CD14-positive monocyte (primary cell): ENCODE measurements around the gene TLR9. TPM values are rescaled to one million over a fixed set of nuclear protein-coding genes. Genes with fewer than 3 reads are reported as not detected.
"Not testable (repeated sequence)": the region's sequence is repeated elsewhere in the genome, so short reads cannot be mapped to it uniquely, and the experiment has no call there.

Source experiments
- DNase-seq, 3 donors: peaks; one replicate each; pipeline ENCODE4 v3.0.0-alpha.2; 2011 to 2022
- H2AFZ ChIP-seq: 2 replicates; pipeline ENCODE4 v1.6.0; 2012; ENCODE audit warnings: mild to moderate bottlenecking, low read depth, low read length, inconsistent platforms; ENCODE audit not compliant: insufficient read depth, poor library complexity, severe bottlenecking
- H3K27ac ChIP-seq, 2 donors: 1 replicate in 1 of 2; 2 replicates in 1 of 2; pipeline ENCODE4 v1.5.1; 2012 to 2013; ENCODE audit warnings: low read length in 2 of 2, control low read depth in 1 of 2, inconsistent platforms in 1 of 2, low read depth in 1 of 2, mild to moderate bottlenecking in 1 of 2
- H3K27me3 ChIP-seq, 2 donors: one replicate each; pipeline versions ENCODE4 v1.6.0 to v1.6.1; 2011 to 2013; ENCODE audit warnings: low read length in 2 of 2; ENCODE audit not compliant: control insufficient read depth in 2 of 2, insufficient read depth in 2 of 2
- H3K36me3 ChIP-seq, 2 donors: replicated peaks in 1 of 2; 1 replicate in 1 of 2; 2 replicates in 1 of 2; pipeline versions ENCODE4 v1.5.1 to v1.6.1; 2012 to 2013; ENCODE audit warnings: low read length in 2 of 2, control low read depth in 1 of 2, inconsistent platforms in 1 of 2, mild to moderate bottlenecking in 1 of 2; ENCODE audit not compliant: insufficient read depth in 2 of 2, control insufficient read depth in 1 of 2
- H3K4me1 ChIP-seq, 2 donors: 1 replicate in 1 of 2; 2 replicates in 1 of 2; pipeline versions ENCODE4 v1.5.1 to v1.6.1; 2012 to 2013; ENCODE audit warnings: low read length in 2 of 2, control low read depth in 1 of 2, inconsistent platforms in 1 of 2, mild to moderate bottlenecking in 1 of 2, moderate library complexity in 1 of 2; ENCODE audit not compliant: insufficient read depth in 2 of 2, control insufficient read depth in 1 of 2
- H3K4me2 ChIP-seq: replicated peaks from 2 replicates; pipeline ENCODE3; 2012; ENCODE audit warnings: low read length, moderate library complexity, mild to moderate bottlenecking; ENCODE audit not compliant: poor library complexity, severe bottlenecking; ENCODE audit errors: extremely low read depth
- H3K4me3 ChIP-seq, 3 experiments: fragments of 200-600 bp in 1 of 3; sonication (generic) in 1 of 3; replicated peaks in 1 of 3; 1 replicate in 2 of 3; 2 replicates in 1 of 3; pipeline ENCODE4 v1.5.1; 2011 to 2013; ENCODE audit warnings: low read length in 3 of 3, mild to moderate bottlenecking in 3 of 3, control low read depth in 2 of 3, low read depth in 2 of 3, inconsistent platforms in 1 of 3, moderate library complexity in 1 of 3
- H3K79me2 ChIP-seq: 2 replicates; pipeline ENCODE4 v1.6.0; 2012; ENCODE audit warnings: mild to moderate bottlenecking, control low read depth, inconsistent platforms, low read length, moderate library complexity; ENCODE audit not compliant: insufficient read depth
- H3K9ac ChIP-seq: 2 replicates; pipeline ENCODE4 v1.6.0; 2017; ENCODE audit warnings: low read length, mild to moderate bottlenecking; ENCODE audit not compliant: insufficient read depth, poor library complexity, severe bottlenecking
- H3K9me3 ChIP-seq, 2 donors: replicated peaks in 1 of 2; 1 replicate in 1 of 2; 2 replicates in 1 of 2; pipeline versions ENCODE4 v1.5.1 to v1.6.1; 2012 to 2013; ENCODE audit warnings: low read length in 2 of 2, control low read depth in 1 of 2; ENCODE audit not compliant: control insufficient read depth in 1 of 2, insufficient read depth in 1 of 2
- H4K20me1 ChIP-seq: 2 replicates; pipeline ENCODE4 v1.6.0; 2012; ENCODE audit warnings: mild to moderate bottlenecking, low read length, control low read depth, moderate library complexity; ENCODE audit not compliant: insufficient read depth
- H3K27ac Mint-ChIP-seq, 7 donors: one replicate each; pipeline ENCODE4 v1.8.0; 2020; ENCODE audit warnings: mild to moderate bottlenecking in 7 of 7, mixed read lengths in 7 of 7, moderate library complexity in 6 of 7, inconsistent platforms in 2 of 7
- H3K27me3 Mint-ChIP-seq, 3 donors: one replicate each; pipeline ENCODE4 v1.8.0; 2021 to 2022; ENCODE audit warnings: low read depth in 3 of 3, mild to moderate bottlenecking in 3 of 3, mixed read lengths in 3 of 3, moderate library complexity in 3 of 3, inconsistent platforms in 1 of 3
- H3K36me3 Mint-ChIP-seq, 2 donors: one replicate each; pipeline ENCODE4 v1.8.0; 2020; ENCODE audit warnings: mixed read lengths in 2 of 2, inconsistent platforms in 1 of 2, mild to moderate bottlenecking in 1 of 2
- H3K4me1 Mint-ChIP-seq: one replicate; pipeline ENCODE4 v1.8.0; 2020; ENCODE audit warnings: mild to moderate bottlenecking, mixed read lengths
- H3K4me3 Mint-ChIP-seq, 2 donors: one replicate each; pipeline ENCODE4 v1.8.0; 2020; ENCODE audit warnings: mild to moderate bottlenecking in 2 of 2, mixed read lengths in 2 of 2, moderate library complexity in 1 of 2
- H3K9me3 Mint-ChIP-seq, 7 donors: one replicate each; pipeline ENCODE4 v1.8.0; 2020 to 2022; ENCODE audit warnings: mixed read lengths in 7 of 7, mild to moderate bottlenecking in 6 of 7, moderate library complexity in 6 of 7, inconsistent platforms in 2 of 7
- CTCF ChIP-seq: fragments of 200-600 bp; IDR thresholded peaks from one replicate; pipeline ENCODE4 v1.8.0; 2022; ENCODE audit warnings: antibody characterized with exemption, mild to moderate bottlenecking
- WGBS: methylation state at CpG from one replicate; pipeline ENCODE4 v1.1.5; 2013; ENCODE audit warnings: missing lambda C conversion rate; ENCODE audit not compliant: insufficient coverage; 5-methylcytosine and 5-hydroxymethylcytosine counted together
- intact Hi-C, 2 donors: fragments of 100-400 bp; cut with micrococcal nuclease; formaldehyde crosslinking; loops; one replicate each; pipeline versions ENCODE4 v1.15.0 to v1.15.1; 2023
- polyA minus RNA-seq: library from RNA; depleted of rRNA, polyadenylated mRNA; stranded (reverse); fragments of >200 nt; gene quantifications from 2 replicates; pipeline ENCODE4 v1.2.3, GENCODE V29; 2012
- polyA plus RNA-seq, 3 donors: library from polyadenylated mRNA; depleted of rRNA in 1 of 3; unstranded in 2 of 3; stranded (reverse) in 1 of 3; fragments of 300-500 nt in 2 of 3; fragments of >200 nt in 1 of 3; fragmentation: Illumina TruSeq in 2 of 3; gene quantifications; 1 replicate in 2 of 3; 2 replicates in 1 of 3; pipeline ENCODE4 v1.2.3, GENCODE V29; 2012 to 2021
- total RNA-seq, 12 experiments: library from RNA in 1 of 12; stranded (reverse) in 1 of 12; fragments of 120-200 nt in 1 of 12; gene quantifications; one replicate each; pipeline ENCODE4 v1.2.4 and lab custom pipeline; 2013 to 2026; ENCODE audit warnings: mixed read lengths in 6 of 12, inconsistent platforms in 1 of 12

The TLR9 gene, protein sequence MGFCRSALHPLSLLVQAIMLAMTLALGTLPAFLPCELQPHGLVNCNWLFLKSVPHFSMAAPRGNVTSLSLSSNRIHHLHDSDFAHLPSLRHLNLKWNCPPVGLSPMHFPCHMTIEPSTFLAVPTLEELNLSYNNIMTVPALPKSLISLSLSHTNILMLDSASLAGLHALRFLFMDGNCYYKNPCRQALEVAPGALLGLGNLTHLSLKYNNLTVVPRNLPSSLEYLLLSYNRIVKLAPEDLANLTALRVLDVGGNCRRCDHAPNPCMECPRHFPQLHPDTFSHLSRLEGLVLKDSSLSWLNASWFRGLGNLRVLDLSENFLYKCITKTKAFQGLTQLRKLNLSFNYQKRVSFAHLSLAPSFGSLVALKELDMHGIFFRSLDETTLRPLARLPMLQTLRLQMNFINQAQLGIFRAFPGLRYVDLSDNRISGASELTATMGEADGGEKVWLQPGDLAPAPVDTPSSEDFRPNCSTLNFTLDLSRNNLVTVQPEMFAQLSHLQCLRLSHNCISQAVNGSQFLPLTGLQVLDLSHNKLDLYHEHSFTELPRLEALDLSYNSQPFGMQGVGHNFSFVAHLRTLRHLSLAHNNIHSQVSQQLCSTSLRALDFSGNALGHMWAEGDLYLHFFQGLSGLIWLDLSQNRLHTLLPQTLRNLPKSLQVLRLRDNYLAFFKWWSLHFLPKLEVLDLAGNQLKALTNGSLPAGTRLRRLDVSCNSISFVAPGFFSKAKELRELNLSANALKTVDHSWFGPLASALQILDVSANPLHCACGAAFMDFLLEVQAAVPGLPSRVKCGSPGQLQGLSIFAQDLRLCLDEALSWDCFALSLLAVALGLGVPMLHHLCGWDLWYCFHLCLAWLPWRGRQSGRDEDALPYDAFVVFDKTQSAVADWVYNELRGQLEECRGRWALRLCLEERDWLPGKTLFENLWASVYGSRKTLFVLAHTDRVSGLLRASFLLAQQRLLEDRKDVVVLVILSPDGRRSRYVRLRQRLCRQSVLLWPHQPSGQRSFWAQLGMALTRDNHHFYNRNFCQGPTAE
- total RNA-seq (2013) = 0.15 TPM
- under 1 TPM in 1 of 3 donors, not detected in 2; 0.91 TPM for polyA plus RNA-seq
- polyA minus RNA-seq = 0.16 TPM in 1 of 2 replicates, not detected in the other
- 0 to 0.07 (median 0) reads per million in 11 experiments for total RNA-seq (lab: John Stamatoyannopoulos, UW)

DNA sequence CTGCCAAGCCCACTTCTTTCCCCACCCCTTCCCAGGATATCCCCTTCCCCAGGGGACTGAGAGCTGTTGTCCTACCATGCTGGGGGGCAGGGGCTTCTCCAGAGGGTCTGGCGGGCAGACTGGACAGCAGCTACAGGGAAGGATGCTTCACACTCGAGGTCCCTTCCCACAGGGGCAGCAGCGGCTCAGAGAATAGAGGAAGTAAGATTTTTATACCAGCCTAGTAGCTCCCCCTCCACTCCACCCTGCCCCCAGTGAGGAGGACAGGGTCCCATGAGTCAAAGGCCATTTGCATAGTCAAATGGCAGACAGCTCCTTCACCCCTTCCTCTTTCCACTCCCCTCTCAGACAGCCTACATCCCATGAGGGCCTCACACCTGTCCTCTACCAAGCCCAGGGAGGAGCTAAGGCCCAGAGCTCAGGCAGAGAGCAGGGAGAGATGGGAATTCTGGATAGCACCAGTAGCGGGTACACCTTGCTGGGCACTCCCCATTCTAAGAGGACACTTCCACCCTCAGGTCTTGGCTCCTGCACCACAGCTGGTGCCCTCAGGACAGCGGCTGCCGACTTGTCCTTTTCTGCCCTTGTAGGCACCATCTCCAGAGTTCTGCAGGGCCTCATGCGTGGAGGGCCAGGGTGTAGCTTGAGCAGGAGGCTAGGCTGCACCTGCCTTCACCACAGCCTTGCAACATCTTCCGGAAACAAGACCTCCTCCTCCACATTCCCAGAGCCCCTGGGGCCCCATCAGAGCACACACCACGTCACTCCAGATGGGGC is at the start of gene TLR9:
Gene TLR9, minus strand, starts transcription at position 194 of the 777 bp plus-strand sequence. Its CDS starts 116 bp downstream, at position 78.
- peak; percentile 84 to 91 (median 85) for DNase-seq
- Histone ChIP-seq H3K4me3 (no peak within 1 kb of the TSS), H4K20me1 (peaks cover 49% of the 10 kb centered on the region), H3K79me2 (peaks cover 2% of the 10 kb centered on the region), H3K4me1 (peaks cover 19 to 22% of the 10 kb centered on the region in 2 donors), H3K9ac (peak within 1 kb of the TSS; percentile 27), H3K27ac (peak within 1 kb of the TSS in 1 of 2 donors; percentile 60), H3K4me2 (peak within 1 kb of the TSS; percentile 10), H3K36me3 (peaks cover 34 to 44% of the 10 kb centered on the region in 2 donors), H2AFZ (no peak within 1 kb of the TSS), H3K27me3 (no peaks in the 10 kb centered on the region), H3K9me3 (no peaks in the 10 kb centered on the region)
- peak within 1 kb of the TSS in 1 of 2 donors; percentile 47 for H3K4me3 Mint-ChIP-seq
- no peaks in the 10 kb centered on the region for H3K9me3 Mint-ChIP-seq
- 4% methylated on average over 5 of the region's 9 CpGs for WGBS
- no peak for TF ChIP-seq CTCF
- intact Hi-C loops = no loop called here
- H3K27ac Mint-ChIP-seq = peak within 1 kb of the TSS; percentile 30 to 86 (median 77)
- peaks cover 29% of the 10 kb centered on the region for H3K4me1 Mint-ChIP-seq
- H3K36me3 Mint-ChIP-seq = peaks cover 59 to 60% of the 10 kb centered on the region in 2 donors
- peaks cover 0 to 2% (median 1%) of the 10 kb centered on the region in 3 donors for H3K27me3 Mint-ChIP-seq

- not testable (repeated sequence) for H3K9me3 ChIP-seq, DNase-seq, H3K4me3 ChIP-seq, H3K4me2 ChIP-seq, H3K4me3 Mint-ChIP-seq, H3K9me3 Mint-ChIP-seq, H3K27me3 Mint-ChIP-seq, H3K9ac ChIP-seq, H3K27me3 ChIP-seq, H2AFZ ChIP-seq
- H3K36me3 Mint-ChIP-seq = peaks cover 27 to 51% of the 10 kb centered on the region in 2 donors
- intact Hi-C loops = loop anchor here (5.0 kb wide), 1 partner anchor 32 kb away; no protein-coding TSS in a partner anchor
- Histone ChIP-seq H4K20me1 (peaks cover 77% of the 10 kb centered on the region), H3K36me3 (peaks cover 12 to 44% of the 10 kb centered on the region in 2 donors), H3K4me1 (peaks cover 49 to 79% of the 10 kb centered on the region in 2 donors), H3K27ac (peak overlapping the region in 1 of 2 donors; percentile 59), H3K79me2 (peaks cover 92% of the 10 kb centered on the region)
- peak overlapping the region in 2 of 7 donors; percentile 80 to 82 for H3K27ac Mint-ChIP-seq
- whole genome bisulfite sequencing = 95% methylated on average over 14 of the region's 18 CpGs
- H3K4me1 Mint-ChIP-seq = peaks cover 77% of the 10 kb centered on the region
These were observed 49.3 kb upstream of the TLR9 start for GRCh38 chr3:52274781-52275180.
